MM.1S (cell line): ENCODE results near the gene TAF4B.

ENCODE experiments used
- CTCF ChIP-seq: fragments of 300-600 bp; sonication (generic); IDR thresholded peaks from 2 replicates; pipeline ENCODE4 v1.5.1; 2016; ENCODE audit warnings: antibody characterized with exemption, low read length, mixed read lengths
- EZH2 ChIP-seq: fragments of 300-600 bp; sonication (generic); optimal IDR thresholded peaks from 2 replicates; pipeline ENCODE3; 2017; ENCODE audit warnings: low read depth, mild to moderate bottlenecking, antibody characterized with exemption, low read length, mixed read lengths
- EZH2phosphoT487 ChIP-seq: fragments of 300-600 bp; sonication (generic); IDR thresholded peaks from 2 replicates; pipeline ENCODE4 v1.6.1; 2018; ENCODE audit warnings: antibody characterized with exemption, low read length

DNA sequence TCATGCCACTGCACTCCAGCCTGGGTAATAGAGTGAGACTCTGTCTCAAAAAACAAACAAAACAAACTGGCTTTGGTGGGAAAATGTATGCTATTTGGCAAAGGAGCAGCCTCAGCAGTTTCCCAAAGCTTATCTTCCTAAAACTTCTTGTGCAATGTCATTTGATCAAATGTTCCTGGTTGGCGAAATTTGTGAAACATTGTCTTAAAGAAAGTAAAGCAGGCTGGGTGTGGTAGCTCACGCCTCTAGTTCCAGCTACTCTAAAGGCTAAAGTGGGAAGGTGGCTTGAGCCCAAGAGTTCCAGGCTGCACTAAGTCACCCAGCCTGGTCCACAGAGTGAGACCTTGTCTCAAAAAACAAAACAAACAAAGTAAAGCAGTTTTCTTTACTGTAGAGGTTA is 17.3 kb upstream of the TAF4B start:
- TF ChIP-seq CTCF (no peak), EZH2phosphoT487 (no peak), EZH2 (no peak)
